Measurements from ENCODE around the gene SRPK2.

- TF ChIP-seq CTCF (IDR thresholded peaks at IDR 0.05) (no peak), POLR2A (IDR thresholded peaks at IDR 0.05) (no peak)
These were observed 300.3 kb downstream of the SRPK2 start for GRCh38 chr7:105088456-105088855.

All from suprapubic skin (tissue), 3 donors.